Endodermal cell (in vitro differentiated cells): Measurements from ENCODE around the gene ITM2B. TPM values are rescaled to one million over a fixed set of nuclear protein-coding genes. Genes with fewer than 3 reads are reported as not detected.

ENCODE experiments used
- DNase-seq: peaks from one replicate; pipeline ENCODE4 v3.0.0-alpha.2; 2017
- H3K27ac ChIP-seq: 2 replicates; pipeline ENCODE4 v1.5.1; 2013; ENCODE audit warnings: mild to moderate bottlenecking, low read depth, low read length, moderate library complexity
- H3K27me3 ChIP-seq: 2 replicates; pipeline ENCODE4 v1.6.1; 2013; ENCODE audit warnings: mild to moderate bottlenecking, low read length, moderate library complexity; ENCODE audit not compliant: insufficient read depth, control insufficient read depth, poor library complexity, severe bottlenecking
- H3K36me3 ChIP-seq: 2 replicates; pipeline ENCODE4 v1.7.0; 2013; ENCODE audit warnings: mild to moderate bottlenecking, low read length, moderate library complexity; ENCODE audit not compliant: control insufficient read depth, insufficient read depth
- H3K4me1 ChIP-seq: one replicate; pipeline ENCODE4 v1.7.0; 2013; ENCODE audit warnings: low read length; ENCODE audit not compliant: control insufficient read depth, insufficient read depth
- H3K4me3 ChIP-seq: 2 replicates; pipeline ENCODE4 v1.5.1; 2013; ENCODE audit warnings: mild to moderate bottlenecking, low read length, moderate library complexity
- H3K9ac ChIP-seq: 2 replicates; pipeline ENCODE4 v1.6.1; 2013; ENCODE audit warnings: mild to moderate bottlenecking, low read length, moderate library complexity; ENCODE audit not compliant: poor library complexity, severe bottlenecking; ENCODE audit errors: extremely low read depth
- H3K9me3 ChIP-seq: 2 replicates; pipeline ENCODE4 v1.6.1; 2013; ENCODE audit warnings: mild to moderate bottlenecking, low read length, moderate library complexity; ENCODE audit not compliant: control insufficient read depth
- H3K27ac Mint-ChIP-seq: 2 replicates; pipeline ENCODE4 v1.8.0; 2020; ENCODE audit warnings: mixed read lengths
- H3K27me3 Mint-ChIP-seq: 2 replicates; pipeline ENCODE4 v1.8.0; 2021; ENCODE audit warnings: mild to moderate bottlenecking, mixed read lengths; ENCODE audit not compliant: insufficient read depth
- H3K36me3 Mint-ChIP-seq: 2 replicates; pipeline ENCODE4 v1.8.0; 2020; ENCODE audit warnings: low read depth, mixed read lengths
- H3K4me1 Mint-ChIP-seq: 2 replicates; pipeline ENCODE4 v1.8.0; 2020; ENCODE audit warnings: mixed read lengths
- H3K4me3 Mint-ChIP-seq: 2 replicates; pipeline ENCODE4 v1.8.0; 2020; ENCODE audit warnings: mild to moderate bottlenecking, moderate library complexity, mixed read lengths
- H3K9me3 Mint-ChIP-seq: 2 replicates; pipeline ENCODE4 v1.8.0; 2020; ENCODE audit warnings: mild to moderate bottlenecking, mixed read lengths
- CTCF ChIP-seq: fragments of 200-600 bp; sonication (generic); conservative IDR thresholded peaks from 2 replicates; pipeline ENCODE4 v1.5.0; 2021; ENCODE audit warnings: antibody characterized with exemption, mild to moderate bottlenecking
- WGBS, 2 experiments: methylation state at CpG; one replicate each; pipeline versions ENCODE4 v1.1.5 to v1.1.7; 2013; ENCODE audit warnings: missing lambda C conversion rate in 2 of 2, mixed read lengths in 1 of 2; ENCODE audit not compliant: insufficient coverage in 1 of 2, insufficient read length in 1 of 2; 5-methylcytosine and 5-hydroxymethylcytosine counted together
- total RNA-seq, 2 donors: library from RNA; stranded (reverse); fragmentation: NEBNext Ultra II Directional in 1 of 2; extraction: Animal tissue kit (Norgen Biotek cat#: 25700) in 1 of 2; gene quantifications; 2 replicates in 1 of 2; 3 replicates in 1 of 2; pipeline ENCODE4 v1.2.1, GENCODE V29; 2021

The ITM2B gene
- total RNA-seq, 2 donors from 2014 or later: 158 to 170 TPM

- Mint-ChIP-seq H3K27ac (no peak overlapping the region), H3K4me1 (no peaks in the 10 kb centered on the region), H3K4me3 (no peak overlapping the region), H3K36me3 (no peaks in the 10 kb centered on the region), H3K27me3 (no peaks in the 10 kb centered on the region), H3K9me3 (no peaks in the 10 kb centered on the region)
- H3K9me3 ChIP-seq: no peaks in the 10 kb centered on the region
- no peaks in the 10 kb centered on the region for H3K27me3 ChIP-seq
- H3K36me3 ChIP-seq: no peaks in the 10 kb centered on the region
- no peak for DNase-seq
- no peak overlapping the region for H3K27ac ChIP-seq
- no peak overlapping the region for H3K4me3 ChIP-seq
- TF ChIP-seq CTCF: no peak
- no peak overlapping the region for H3K9ac ChIP-seq
- H3K4me1 ChIP-seq: no peaks in the 10 kb centered on the region
- WGBS, 2 experiments: 71% methylated on average over 2 of the region's 2 CpGs; no CpG with 5 or more reads in 1 of the 2 experiments
Measured at GRCh38 chr13:48278806-48279205, 45.8 kb downstream of the ITM2B start.

GRCh38 chr13:48281556-48281955, 48.5 kb downstream of the ITM2B start:
- Mint-ChIP-seq H3K4me1 (no peaks in the 10 kb centered on the region), H3K4me3 (no peak overlapping the region), H3K27me3 (no peaks in the 10 kb centered on the region), H3K36me3 (no peaks in the 10 kb centered on the region), H3K27ac (no peak overlapping the region), H3K9me3 (no peaks in the 10 kb centered on the region)
- Histone ChIP-seq H3K4me3 (no peak overlapping the region), H3K27ac (no peak overlapping the region), H3K9me3 (no peaks in the 10 kb centered on the region), H3K36me3 (no peaks in the 10 kb centered on the region), H3K4me1 (no peaks in the 10 kb centered on the region), H3K9ac (no peak overlapping the region), H3K27me3 (no peaks in the 10 kb centered on the region)
- DNase-seq: no peak
- no peak for TF ChIP-seq CTCF
- WGBS, 2 experiments: no CpG with 5 or more reads among the region's 1 CpG

- no peaks in the 10 kb centered on the region for H3K9me3 ChIP-seq
- Mint-ChIP-seq H3K36me3 (no peaks in the 10 kb centered on the region), H3K9me3 (no peaks in the 10 kb centered on the region), H3K4me1 (peaks cover 2% of the 10 kb centered on the region), H3K4me3 (no peak overlapping the region), H3K27me3 (peaks cover 11% of the 10 kb centered on the region), H3K27ac (no peak overlapping the region)
- no peak overlapping the region for H3K4me3 ChIP-seq
- no peak for DNase-seq
- H3K27me3 ChIP-seq: peaks cover 24% of the 10 kb centered on the region
- TF ChIP-seq CTCF: no peak
- no peak overlapping the region for H3K27ac ChIP-seq
- H3K9ac ChIP-seq: no peak overlapping the region
- 87 to 100% methylated on average over 1 to 2 of the region's 2 CpGs for WGBS, 2 experiments
- H3K36me3 ChIP-seq: no peaks in the 10 kb centered on the region
- H3K4me1 ChIP-seq: peaks cover 5% of the 10 kb centered on the region
Measured at GRCh38 chr13:48291730-48292129, 58.7 kb downstream of the ITM2B start.
